ENCODE measurements around the gene BHMT2. TPM values are rescaled to one million over a fixed set of nuclear protein-coding genes. Genes with fewer than 3 reads are reported as not detected.

Gene BHMT2
- 10 to 100 TPM; 30.3 to 50.1 (median 46.5) TPM for polyA plus RNA-seq (ENCODE audit: insufficient read length in 3 of 3)

GRCh38 chr5:79069488-79070349 lies at the start of gene BHMT2, which contains the start of gene DMGDH:
BHMT2 (plus strand) TSS chr5:79069767; CDS start chr5:79069783, 16 bp downstream.
DMGDH (minus strand) TSS chr5:79069674; CDS start chr5:79069620, 54 bp downstream.
- DNase-seq (ENCODE audit: low read depth in 3 of 3, low spot score in 2 of 3) = no peak

GRCh38 chr5:79020861-79021561 lies 48.6 kb upstream of the BHMT2 start:
- peak in 2 of 3 donors; percentile 35 to 52 for DNase-seq (ENCODE audit: low read depth in 3 of 3, low spot score in 2 of 3)

- DNase-seq (ENCODE audit: low read depth in 3 of 3, low spot score in 2 of 3) = no peak
Observed at GRCh38 chr5:79021753-79022152, 47.8 kb upstream of the BHMT2 start.

- DNase-seq (ENCODE audit: low read depth in 3 of 3, low spot score in 2 of 3) = no peak
Observed at GRCh38 chr5:79022771-79023170, 46.8 kb upstream of the BHMT2 start.

GRCh38 chr5:79023348-79023747 lies 46.2 kb upstream of the BHMT2 start:
- no peak for DNase-seq (ENCODE audit: low read depth in 3 of 3, low spot score in 2 of 3)

GRCh38 chr5:79023947-79024346 lies 45.6 kb upstream of the BHMT2 start:
- DNase-seq (ENCODE audit: low read depth in 3 of 3, low spot score in 2 of 3) = no peak

DNA sequence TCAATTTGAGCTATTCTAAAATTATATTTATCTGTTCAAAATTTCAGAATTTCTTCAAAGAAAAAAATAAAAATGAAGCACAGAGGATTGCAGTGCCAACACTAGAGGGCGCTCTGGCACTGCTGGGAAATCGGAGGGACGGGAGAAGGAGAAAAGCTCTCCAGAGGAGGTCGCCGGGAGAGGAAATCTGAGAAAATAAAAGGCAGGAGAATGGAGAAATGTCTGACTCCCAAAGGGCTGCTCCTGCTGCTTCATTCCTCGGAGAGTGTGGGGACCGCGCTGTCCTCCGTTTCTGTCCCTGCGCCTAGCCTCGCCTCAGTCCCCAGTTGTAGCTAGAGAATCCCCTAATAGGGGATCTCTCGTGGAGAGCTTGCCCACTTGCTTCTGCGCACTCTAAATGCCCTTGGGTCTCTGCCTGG lies 44.5 kb upstream of the BHMT2 start:
- DNase-seq (ENCODE audit: low read depth in 3 of 3, low spot score in 2 of 3) = peak in 2 of 3 donors; percentile 60 to 63

- peak in 2 of 3 donors; percentile 45 to 53 for DNase-seq (ENCODE audit: low read depth in 3 of 3, low spot score in 2 of 3)
Observed at GRCh38 chr5:79030663-79031484, 38.7 kb upstream of the BHMT2 start.

DNA sequence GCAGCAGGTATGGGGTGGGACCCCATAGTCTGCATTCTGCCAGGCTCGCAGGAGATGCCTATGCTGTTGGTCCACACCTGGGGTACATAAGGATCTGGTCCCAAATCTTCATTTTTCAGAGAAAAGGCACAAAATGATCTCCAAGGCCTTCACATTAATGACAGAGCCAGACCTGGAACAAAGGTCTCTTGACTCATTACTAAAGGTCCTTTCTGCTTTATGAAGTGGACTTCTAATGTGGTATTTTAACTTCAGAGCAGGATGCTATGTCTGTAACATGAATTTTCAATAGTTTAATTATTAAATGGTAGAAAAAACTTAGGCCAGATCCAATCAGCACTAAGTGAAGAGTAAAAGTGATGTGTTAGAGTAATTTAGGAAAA lies 38.1 kb upstream of the BHMT2 start:
- peak in 1 of 3 donors; percentile 16 for DNase-seq (ENCODE audit: low read depth in 3 of 3, low spot score in 2 of 3)

DNA sequence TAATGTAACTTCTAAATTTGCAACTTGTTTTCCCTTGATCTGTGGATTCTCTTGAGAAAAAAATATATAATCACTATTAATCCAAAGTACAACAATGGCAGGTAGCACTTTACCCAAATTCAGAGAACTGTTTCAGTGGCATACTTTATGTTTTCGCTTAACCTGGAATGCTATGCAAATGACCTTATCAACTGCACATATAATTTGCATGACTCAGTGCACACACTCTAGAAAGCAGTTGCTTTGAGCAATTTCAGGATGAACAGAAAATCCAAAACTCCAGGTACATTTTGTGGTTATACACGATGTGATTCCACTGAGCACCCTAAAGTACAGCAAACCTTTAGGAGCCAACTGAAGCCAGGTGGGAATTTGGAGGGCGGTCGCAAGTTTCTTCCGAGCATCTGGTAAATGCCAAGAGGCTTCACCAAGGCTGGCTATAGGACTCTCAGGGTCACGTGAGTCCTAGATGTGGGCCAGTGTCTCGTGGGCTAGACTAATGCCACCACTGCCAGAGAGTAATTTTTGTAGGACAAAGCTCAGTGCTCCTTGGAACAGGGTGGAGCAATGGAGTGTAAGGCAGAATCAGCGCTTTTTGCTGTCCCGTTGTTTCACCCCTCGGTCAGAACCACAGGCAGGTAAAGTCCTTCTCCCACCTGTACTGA lies 37.4 kb upstream of the BHMT2 start:
- no peak for DNase-seq (ENCODE audit: low read depth in 3 of 3, low spot score in 2 of 3)

GRCh38 chr5:79032782-79033181 lies 36.8 kb upstream of the BHMT2 start:
- DNase-seq (ENCODE audit: low read depth in 3 of 3, low spot score in 2 of 3) = no peak

GRCh38 chr5:79035237-79035636 lies 34.3 kb upstream of the BHMT2 start:
- no peak for DNase-seq (ENCODE audit: low read depth in 3 of 3, low spot score in 2 of 3)

- no peak for DNase-seq (ENCODE audit: low read depth in 3 of 3, low spot score in 2 of 3)
Observed at GRCh38 chr5:79036769-79037168, 32.8 kb upstream of the BHMT2 start.

DNA sequence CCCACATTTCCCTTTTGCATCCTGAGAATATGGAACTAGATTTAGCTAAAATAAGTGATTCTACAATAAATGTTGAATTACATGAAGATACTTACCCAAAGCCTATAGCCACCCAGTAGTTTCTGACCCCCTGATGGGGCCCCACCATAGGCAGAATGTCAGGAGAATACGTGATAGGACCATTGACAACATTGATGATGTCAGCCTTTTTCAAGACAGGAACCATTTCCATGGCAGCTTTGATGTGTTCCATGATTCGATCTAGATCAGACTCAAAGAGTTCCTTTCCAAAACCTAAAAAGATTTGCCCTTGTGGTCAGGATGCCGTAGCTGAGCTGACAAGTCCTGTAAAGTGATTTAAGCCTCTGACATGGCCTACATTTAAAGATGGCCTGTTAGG lies 27.4 kb upstream of the BHMT2 start:
- no peak for DNase-seq (ENCODE audit: low read depth in 3 of 3, low spot score in 2 of 3)

GRCh38 chr5:79047199-79047598 lies 22.4 kb upstream of the BHMT2 start:
- DNase-seq (ENCODE audit: low read depth in 3 of 3, low spot score in 2 of 3) = no peak

- DNase-seq (ENCODE audit: low read depth in 3 of 3, low spot score in 2 of 3) = no peak
Observed at GRCh38 chr5:79048437-79048836, 21.1 kb upstream of the BHMT2 start.

DNA sequence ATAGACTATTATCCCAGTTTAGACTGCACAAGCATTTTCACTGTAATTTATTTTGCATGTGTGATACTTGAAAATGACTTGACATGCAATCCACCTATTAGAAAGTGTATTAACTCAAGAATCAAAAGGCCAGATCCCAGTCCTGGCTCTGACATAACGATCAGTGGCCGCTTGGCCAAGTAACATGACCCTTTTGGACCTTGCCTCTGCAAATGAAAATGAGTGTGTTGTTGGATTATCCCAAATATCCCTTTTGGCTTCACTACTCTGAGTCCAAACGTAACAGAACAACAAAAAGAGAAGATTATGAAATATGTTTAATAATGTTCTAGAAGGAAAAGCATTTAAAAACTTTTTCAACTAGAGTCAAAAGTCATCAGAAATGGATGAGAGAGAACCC lies 19.1 kb upstream of the BHMT2 start:
- no peak for DNase-seq (ENCODE audit: low read depth in 3 of 3, low spot score in 2 of 3)

DNA sequence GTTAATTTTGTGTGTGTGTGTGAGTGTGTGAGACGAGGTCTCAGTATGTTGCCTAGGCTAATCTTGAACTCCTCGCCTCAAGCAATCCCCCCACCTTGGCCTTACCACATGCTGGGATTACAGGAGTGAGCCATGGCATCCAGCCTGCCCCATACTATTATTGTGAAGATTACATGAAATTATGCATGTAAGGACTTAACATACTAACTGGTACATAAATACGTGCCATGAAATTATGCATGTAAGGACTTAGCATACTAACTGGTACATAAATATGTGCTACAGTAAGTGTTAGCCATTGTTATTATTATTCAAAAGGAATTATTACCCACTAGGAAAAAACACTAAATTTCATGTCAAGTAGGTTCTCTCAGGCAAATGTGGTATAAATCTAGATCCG lies 16.2 kb upstream of the BHMT2 start:
- no peak for DNase-seq (ENCODE audit: low read depth in 3 of 3, low spot score in 2 of 3)

GRCh38 chr5:79055017-79055416 lies 14.6 kb upstream of the BHMT2 start:
- no peak for DNase-seq (ENCODE audit: low read depth in 3 of 3, low spot score in 2 of 3)

DNA sequence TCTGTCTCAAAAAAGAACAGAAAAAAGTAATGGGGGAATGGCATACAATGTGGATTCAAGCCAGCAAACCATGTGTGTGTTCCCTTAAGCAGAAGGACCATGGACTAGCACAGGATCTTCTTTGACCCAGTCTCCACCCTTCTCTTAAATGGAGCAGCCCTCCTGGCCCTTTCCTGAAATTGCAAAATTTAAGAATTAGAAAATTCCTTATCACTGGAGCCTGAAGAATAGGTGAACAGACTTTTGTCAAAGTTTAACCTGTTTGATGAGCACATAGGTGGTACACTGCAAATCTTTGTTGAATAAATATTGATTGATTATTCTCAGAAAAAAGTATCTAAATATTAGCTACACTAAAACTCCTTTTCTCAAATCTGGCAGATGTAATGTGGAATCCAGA lies 12.7 kb upstream of the BHMT2 start:
- DNase-seq (ENCODE audit: low read depth in 3 of 3, low spot score in 2 of 3) = no peak

Data from right renal cortex interstitium (tissue), 3 donors.